HG03066 (cell line): ENCODE results near the gene SIRPB1.
"Not testable (repeated sequence)": the region's sequence is repeated elsewhere in the genome, so short reads cannot be mapped to it uniquely, and the experiment has no call there.

Source experiments
- ATAC-seq: cut with Tn5 transposase; IDR thresholded peaks from one replicate; pipeline ENCODE4 v1.9.1; 2021; ENCODE audit warnings: low read depth; ENCODE audit not compliant: unreplicated experiment

The SIRPB1 gene

GRCh38 chr20:1637755-1638154, 17.9 kb upstream of the SIRPB1 start:
- no peak for ATAC-seq

GRCh38 chr20:1637226-1637625, 17.4 kb upstream of the SIRPB1 start:
- ATAC-seq = no peak

- ATAC-seq = no peak
Observed at GRCh38 chr20:1636621-1637020, 16.8 kb upstream of the SIRPB1 start.

GRCh38 chr20:1635291-1635979, 15.6 kb upstream of the SIRPB1 start:
- ATAC-seq = no peak

- ATAC-seq = no peak
Observed at GRCh38 chr20:1633535-1633934, 13.7 kb upstream of the SIRPB1 start.

DNA sequence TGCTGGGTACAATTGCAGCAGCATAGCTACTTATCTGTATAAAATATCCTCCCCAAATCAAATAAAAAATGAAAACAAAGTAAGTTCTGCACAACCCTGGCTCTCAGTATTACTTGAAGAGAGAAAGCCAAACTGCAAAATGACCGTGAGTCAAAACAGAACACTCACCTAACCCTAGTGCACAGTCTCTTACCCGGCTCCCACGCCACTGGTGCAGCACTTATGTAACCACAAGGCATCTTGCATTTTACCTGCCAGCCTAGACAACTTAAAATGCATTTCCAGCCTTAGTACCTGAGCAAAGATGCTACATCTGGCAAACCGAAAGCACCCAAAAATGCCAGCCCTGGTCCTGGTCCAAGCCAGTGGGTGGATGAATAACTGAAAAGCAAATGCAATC, 12.4 kb upstream of the SIRPB1 start:
- ATAC-seq = no peak

GRCh38 chr20:1631309-1632151, 11.7 kb upstream of the SIRPB1 start:
- no peak for ATAC-seq

- ATAC-seq = no peak
Observed at GRCh38 chr20:1630186-1630585, 10.4 kb upstream of the SIRPB1 start.

GRCh38 chr20:1629321-1629720, 9.5 kb upstream of the SIRPB1 start:
- ATAC-seq = no peak

DNA sequence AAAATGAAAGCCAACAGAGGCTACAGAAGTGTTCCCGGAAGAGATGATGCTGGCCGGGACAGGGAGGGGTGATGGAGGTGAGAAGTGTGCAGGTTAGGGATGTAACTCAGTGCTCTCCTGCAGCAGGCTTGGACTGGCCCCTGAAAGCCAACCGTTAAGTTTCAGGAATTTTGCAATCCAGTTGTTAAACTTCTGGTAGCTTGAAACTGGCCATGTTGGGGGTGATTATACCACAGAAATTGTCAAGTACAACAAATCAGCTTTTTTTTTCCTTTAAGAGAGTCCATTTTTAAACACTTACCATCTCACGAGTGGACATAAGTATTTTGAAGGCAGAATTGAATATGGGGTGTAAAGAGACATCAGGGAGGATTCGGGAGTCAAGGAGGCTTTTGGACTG, 8.8 kb upstream of the SIRPB1 start:
- no peak for ATAC-seq

DNA sequence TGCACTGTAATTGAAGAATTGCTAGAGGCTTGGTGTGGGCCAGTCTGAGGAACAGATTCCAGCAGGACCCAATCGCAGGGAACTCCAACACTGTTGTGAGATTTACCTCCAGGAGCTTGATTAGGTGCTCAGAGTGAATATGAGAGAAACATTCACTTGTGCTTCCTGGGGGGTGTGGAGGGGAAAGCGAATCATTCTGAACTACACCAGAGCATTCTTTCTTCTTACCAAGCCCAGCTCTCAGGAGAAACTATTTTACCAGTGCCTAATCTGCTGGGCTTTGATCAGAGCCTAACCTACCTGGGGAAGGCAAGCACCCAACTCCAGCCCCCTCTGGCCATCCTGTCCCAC, 7.4 kb upstream of the SIRPB1 start:
- ATAC-seq = no peak

DNA sequence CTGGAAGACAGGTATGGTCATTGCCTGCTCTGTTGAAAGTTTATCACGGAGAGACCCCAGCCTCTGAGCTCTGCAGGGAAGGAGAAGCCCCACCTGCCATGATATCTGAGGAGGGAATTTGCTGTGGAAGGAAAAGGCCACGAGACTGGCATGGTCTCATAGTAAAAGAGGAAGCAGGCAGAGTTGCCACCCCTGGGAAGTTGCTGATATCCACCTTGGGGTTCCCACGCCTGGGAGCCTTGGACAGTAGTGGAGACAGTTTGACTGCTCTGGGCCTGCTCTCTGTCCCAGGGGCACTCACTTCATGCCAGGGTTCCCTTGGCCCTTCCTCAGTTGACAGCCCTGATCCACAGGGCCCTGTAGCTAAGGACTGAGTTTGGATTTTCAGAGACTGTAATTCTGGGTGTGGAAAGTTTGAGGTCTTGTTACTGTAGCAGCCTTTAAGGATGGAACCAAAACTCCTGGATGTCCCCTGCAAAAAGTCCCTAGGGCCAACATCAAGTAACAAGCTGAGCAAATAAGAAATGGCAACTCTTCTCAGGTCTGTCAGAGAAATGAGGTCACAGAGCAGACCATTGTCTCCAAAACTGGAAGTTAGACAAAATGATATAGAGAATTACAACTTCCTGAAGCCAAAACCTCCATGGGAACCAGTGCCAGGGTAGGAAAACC, 6.9 kb upstream of the SIRPB1 start:
- ATAC-seq = no peak

GRCh38 chr20:1625083-1625690, 5.4 kb upstream of the SIRPB1 start:
- no peak for ATAC-seq

- no peak for ATAC-seq
Observed at GRCh38 chr20:1623501-1624205, 3.8 kb upstream of the SIRPB1 start.

DNA sequence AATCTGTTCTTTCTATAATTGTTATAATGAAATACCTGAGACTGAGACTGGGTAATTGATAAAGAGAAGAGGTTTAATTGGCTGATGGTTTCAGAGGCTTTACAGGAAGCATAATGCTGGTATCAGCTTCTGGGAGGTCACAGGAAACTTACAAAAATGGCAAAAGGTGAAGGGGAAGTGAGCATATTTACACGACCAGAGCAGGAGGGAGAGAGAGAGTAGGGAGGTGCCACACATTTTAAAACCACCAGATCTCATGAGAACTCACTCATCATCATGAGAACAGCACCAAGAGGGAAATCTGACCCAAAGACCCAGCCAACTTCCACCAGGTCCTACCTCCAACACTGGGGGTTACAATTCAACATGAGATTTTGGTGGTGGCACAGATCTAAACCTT, 2.6 kb upstream of the SIRPB1 start:
- no peak for ATAC-seq

DNA sequence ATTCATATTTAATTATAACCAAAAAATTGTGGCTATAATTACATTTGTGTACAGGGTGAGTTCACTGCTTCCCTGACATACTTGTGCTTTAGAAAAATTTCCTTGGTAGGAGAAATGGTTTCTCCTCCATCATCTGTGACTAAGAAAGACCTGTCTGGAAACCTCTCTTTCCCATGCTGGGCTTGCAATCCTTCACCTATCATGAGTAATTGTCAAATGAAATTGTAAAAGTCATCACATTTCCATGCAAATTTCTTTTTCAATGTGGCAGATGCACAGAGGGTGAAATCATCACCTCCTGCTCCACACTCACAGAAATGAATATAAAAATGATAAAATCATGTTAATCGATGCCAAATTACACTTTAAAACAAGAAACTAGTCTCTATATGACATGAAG, 1.5 kb upstream of the SIRPB1 start:
- ATAC-seq = no peak

GRCh38 chr20:1618954-1619540, 762 bp downstream of the SIRPB1 start:
- ATAC-seq = no peak

DNA sequence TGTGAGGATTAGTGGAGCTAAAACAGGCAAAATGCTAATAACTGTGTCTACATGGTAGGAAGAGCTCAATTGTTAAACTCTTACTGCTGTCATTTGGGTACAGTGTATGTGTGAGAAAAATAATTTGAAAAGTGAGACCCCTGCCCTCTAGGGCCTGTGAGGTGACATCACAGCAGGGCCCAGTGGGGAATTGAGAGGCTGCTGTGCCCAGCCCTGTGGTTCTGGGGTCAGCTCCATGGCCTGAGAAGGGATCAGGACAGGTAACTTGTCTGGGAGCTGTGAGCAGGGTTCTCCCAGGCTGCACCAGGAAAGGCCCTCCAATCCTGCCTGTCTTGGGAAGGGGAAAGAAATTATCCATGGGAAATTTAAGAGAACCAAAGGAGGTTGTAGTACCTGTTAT, 1.3 kb downstream of the SIRPB1 start:
- ATAC-seq = no peak

DNA sequence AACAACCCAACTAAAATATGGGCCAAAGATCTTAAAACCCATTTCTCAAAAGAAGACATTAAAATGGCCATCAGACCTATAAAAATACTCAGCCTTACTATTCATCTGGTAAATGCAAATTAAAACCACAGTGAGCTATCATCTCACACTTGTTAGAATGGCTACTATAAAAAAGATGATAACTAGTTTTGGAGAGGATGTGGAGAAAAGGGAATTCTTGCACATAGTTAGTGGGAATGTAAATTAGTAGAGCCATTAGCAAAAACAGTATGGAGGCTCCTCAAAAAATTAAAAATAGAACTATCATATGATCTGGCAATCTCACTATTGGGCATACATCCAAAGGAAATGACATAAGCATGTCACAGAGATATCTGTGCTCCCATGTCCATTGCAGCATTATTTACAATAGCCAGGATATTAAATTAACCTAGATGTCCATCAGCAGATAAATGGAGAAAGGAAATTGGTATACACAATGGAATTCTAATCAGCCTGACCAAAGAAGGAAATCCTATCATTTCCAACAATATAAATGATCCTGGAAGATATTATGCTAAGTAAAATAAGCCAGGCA, 2.9 kb downstream of the SIRPB1 start:
- ATAC-seq = no peak

DNA sequence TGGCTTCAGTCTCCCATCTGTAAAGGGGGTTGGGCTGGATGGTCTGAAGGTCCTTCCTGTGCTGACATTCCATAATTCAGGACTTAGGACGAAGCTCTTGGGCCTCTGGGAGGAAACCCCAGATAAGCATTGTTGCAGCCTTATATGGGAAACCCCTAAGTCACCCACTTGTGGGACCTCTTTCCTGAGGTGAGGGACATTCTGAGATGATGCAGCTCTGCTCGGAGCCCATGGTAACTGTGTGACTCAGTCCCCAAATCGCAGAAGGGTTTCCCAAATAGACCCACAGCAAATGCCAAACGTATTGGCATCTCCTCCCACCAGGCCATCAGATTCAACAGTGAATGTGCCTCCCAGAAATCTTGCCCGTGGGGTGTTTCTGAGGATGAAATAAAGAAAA, 9.4 kb downstream of the SIRPB1 start:
- not testable (repeated sequence) for ATAC-seq
